Measurements from ENCODE around the gene TRIM14. TPM values are rescaled to one million over a fixed set of nuclear protein-coding genes. Genes with fewer than 3 reads are reported as not detected.

The TRIM14 gene
- total and polyA plus RNA-seq, 2 of the 13 experiments (the other 11 are each of a cell fraction or from before 2014, with no cell fraction given), result 9.2 to 13.0 TPM

- TF ChIP-seq, protein P1, sequence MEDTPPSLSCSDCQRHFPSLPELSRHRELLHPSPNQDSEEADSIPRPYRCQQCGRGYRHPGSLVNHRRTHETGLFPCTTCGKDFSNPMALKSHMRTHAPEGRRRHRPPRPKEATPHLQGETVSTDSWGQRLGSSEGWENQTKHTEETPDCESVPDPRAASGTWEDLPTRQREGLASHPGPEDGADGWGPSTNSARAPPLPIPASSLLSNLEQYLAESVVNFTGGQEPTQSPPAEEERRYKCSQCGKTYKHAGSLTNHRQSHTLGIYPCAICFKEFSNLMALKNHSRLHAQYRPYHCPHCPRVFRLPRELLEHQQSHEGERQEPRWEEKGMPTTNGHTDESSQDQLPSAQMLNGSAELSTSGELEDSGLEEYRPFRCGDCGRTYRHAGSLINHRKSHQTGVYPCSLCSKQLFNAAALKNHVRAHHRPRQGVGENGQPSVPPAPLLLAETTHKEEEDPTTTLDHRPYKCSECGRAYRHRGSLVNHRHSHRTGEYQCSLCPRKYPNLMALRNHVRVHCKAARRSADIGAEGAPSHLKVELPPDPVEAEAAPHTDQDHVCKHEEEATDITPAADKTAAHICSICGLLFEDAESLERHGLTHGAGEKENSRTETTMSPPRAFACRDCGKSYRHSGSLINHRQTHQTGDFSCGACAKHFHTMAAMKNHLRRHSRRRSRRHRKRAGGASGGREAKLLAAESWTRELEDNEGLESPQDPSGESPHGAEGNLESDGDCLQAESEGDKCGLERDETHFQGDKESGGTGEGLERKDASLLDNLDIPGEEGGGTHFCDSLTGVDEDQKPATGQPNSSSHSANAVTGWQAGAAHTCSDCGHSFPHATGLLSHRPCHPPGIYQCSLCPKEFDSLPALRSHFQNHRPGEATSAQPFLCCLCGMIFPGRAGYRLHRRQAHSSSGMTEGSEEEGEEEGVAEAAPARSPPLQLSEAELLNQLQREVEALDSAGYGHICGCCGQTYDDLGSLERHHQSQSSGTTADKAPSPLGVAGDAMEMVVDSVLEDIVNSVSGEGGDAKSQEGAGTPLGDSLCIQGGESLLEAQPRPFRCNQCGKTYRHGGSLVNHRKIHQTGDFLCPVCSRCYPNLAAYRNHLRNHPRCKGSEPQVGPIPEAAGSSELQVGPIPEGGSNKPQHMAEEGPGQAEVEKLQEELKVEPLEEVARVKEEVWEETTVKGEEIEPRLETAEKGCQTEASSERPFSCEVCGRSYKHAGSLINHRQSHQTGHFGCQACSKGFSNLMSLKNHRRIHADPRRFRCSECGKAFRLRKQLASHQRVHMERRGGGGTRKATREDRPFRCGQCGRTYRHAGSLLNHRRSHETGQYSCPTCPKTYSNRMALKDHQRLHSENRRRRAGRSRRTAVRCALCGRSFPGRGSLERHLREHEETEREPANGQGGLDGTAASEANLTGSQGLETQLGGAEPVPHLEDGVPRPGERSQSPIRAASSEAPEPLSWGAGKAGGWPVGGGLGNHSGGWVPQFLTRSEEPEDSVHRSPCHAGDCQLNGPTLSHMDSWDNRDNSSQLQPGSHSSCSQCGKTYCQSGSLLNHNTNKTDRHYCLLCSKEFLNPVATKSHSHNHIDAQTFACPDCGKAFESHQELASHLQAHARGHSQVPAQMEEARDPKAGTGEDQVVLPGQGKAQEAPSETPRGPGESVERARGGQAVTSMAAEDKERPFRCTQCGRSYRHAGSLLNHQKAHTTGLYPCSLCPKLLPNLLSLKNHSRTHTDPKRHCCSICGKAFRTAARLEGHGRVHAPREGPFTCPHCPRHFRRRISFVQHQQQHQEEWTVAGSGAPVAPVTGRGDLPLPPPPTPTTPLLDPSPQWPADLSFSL (CRISPR knock-in tag; IDR thresholded peaks at IDR 0.05), result no peak
- TF ChIP-seq ZNF530 (CRISPR knock-in tag; IDR thresholded peaks at IDR 0.05; ENCODE audit: low read depth) (no peak), ZBTB3 (CRISPR knock-in tag; IDR thresholded peaks at IDR 0.05; ENCODE audit: borderline replicate concordance, low read depth) (no peak), ELF3 (CRISPR knock-in tag; IDR thresholded peaks at IDR 0.05) (peak; percentile 59; the same call in 1 of the 2 replicates), FOXK2 (IDR thresholded peaks at IDR 0.05) (no peak), HMG20A (CRISPR knock-in tag; IDR thresholded peaks at IDR 0.05; ENCODE audit: borderline replicate concordance) (0 out of 2 replicates have a peak, but pooled peaks have one; percentile 6), FOXC1 (CRISPR knock-in tag; IDR thresholded peaks at IDR 0.05; ENCODE audit: borderline replicate concordance) (peak; percentile 63; the same call in 1 of the 2 replicates), ZNF569 (CRISPR knock-in tag; IDR thresholded peaks at IDR 0.05; ENCODE audit: borderline replicate concordance) (no peak), LCORL (IDR thresholded peaks at IDR 0.05) (no peak), LCORL (CRISPR knock-in tag; IDR thresholded peaks at IDR 0.05) (peak; percentile 51; the same call in 1 of the 2 replicates), SRY (CRISPR knock-in tag; IDR thresholded peaks at IDR 0.05) (peak; percentile 94), EHMT2 (IDR thresholded peaks at IDR 0.05; ENCODE audit: borderline replicate concordance, low read depth, low read length) (no peak), ZNF605 (CRISPR knock-in tag; IDR thresholded peaks at IDR 0.05) (no peak), TOPORS (CRISPR knock-in tag; IDR thresholded peaks at IDR 0.05) (peak; percentile 70), SAFB2 (CRISPR knock-in tag; IDR thresholded peaks at IDR 0.05; ENCODE audit: borderline replicate concordance, low read depth) (no peak; the same call in 1 of the 2 replicates), MEF2D (CRISPR knock-in tag; IDR thresholded peaks at IDR 0.05) (no peak), RORA (CRISPR knock-in tag; IDR thresholded peaks at IDR 0.05) (no peak), SMC3 (IDR thresholded peaks at IDR 0.05; ENCODE audit: low read length) (no peak; the same call in 1 of the 2 replicates), ZBTB42 (CRISPR knock-in tag; IDR thresholded peaks at IDR 0.05) (0 out of 2 replicates have a peak, but pooled peaks have one; percentile 53), NRL (CRISPR knock-in tag; IDR thresholded peaks at IDR 0.05; ENCODE audit: borderline replicate concordance) (peak; percentile 21; the same call in 1 of the 2 replicates), ZNF331 (CRISPR knock-in tag; IDR thresholded peaks at IDR 0.05) (0 out of 2 replicates have a peak, but pooled peaks have one; percentile 10), ZMYM3 (CRISPR knock-in tag; IDR thresholded peaks at IDR 0.05) (no peak), FOXJ3 (CRISPR knock-in tag; IDR thresholded peaks at IDR 0.05; ENCODE audit: borderline replicate concordance) (no peak)
- TF ChIP-seq, protein P2, sequence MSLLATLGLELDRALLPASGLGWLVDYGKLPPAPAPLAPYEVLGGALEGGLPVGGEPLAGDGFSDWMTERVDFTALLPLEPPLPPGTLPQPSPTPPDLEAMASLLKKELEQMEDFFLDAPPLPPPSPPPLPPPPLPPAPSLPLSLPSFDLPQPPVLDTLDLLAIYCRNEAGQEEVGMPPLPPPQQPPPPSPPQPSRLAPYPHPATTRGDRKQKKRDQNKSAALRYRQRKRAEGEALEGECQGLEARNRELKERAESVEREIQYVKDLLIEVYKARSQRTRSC (CRISPR knock-in tag; IDR thresholded peaks at IDR 0.05; ENCODE audit: low read depth), result no peak
These were observed at the start of gene TRIM14 (continued) for GRCh38 chr9:98118640-98119601.

Data from HepG2 (cell line).